Spleen (tissue), 7 donors: ENCODE measurements around the gene TMIGD2.

ENCODE experiments used
- POLR2A ChIP-seq, 3 donors: fragments of 450-650 bp; IDR thresholded peaks; one replicate each; pipeline ENCODE4 v1.5.1; 2017; ENCODE audit warnings: antibody characterized with exemption in 3 of 3, mild to moderate bottlenecking in 1 of 3
- POLR2AphosphoS5 ChIP-seq, 3 donors: sonication (generic); formaldehyde crosslinking; IDR thresholded peaks; one replicate each; pipeline ENCODE4 v1.5.1; 2017; ENCODE audit warnings: antibody characterized with exemption in 3 of 3
- TF ChIP-seq, protein P1 (sequence below), 11 experiments: fragments of 200-600 bp in 7 of 11; fragments of 450-650 bp in 4 of 11; sonication (generic) in 4 of 11; IDR thresholded peaks in 8 of 11; conservative IDR thresholded peaks in 3 of 11; 1 replicate in 7 of 11; 2 replicates in 4 of 11; pipeline versions ENCODE4 v1.4.0 to v1.8.0; 2016 to 2021; ENCODE audit warnings: antibody characterized with exemption in 11 of 11, inconsistent platforms in 4 of 11, mild to moderate bottlenecking in 1 of 11
- donor health status: DM: no; HTN: no; CAD: no; lungs with moderate emphysema.
- donor health status: DM: no; HTN: no; CAD: no.
- donor health status: DM: no; HTN: no; CAD: no.

DNA sequence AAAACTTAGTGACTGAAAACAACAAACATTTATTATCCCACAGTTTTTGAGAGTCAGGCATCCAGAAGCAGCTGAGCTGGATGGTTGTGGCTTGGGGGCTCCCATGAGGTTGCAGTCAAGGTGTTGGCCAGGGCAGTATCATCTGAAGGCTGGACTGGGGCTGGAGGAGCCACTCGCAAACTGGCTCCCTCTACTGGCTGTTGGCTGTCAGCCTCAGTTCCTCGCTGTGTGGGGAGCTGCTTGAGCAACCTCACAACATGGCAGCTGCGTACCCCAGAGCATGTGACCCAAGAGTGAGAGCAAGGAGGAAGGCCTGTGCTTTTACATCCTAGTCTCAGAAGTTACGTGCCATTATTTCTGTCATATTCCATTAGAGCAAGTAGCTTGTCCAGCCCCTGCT is 45.6 kb downstream of the TMIGD2 start:
- TF ChIP-seq, protein P1, sequence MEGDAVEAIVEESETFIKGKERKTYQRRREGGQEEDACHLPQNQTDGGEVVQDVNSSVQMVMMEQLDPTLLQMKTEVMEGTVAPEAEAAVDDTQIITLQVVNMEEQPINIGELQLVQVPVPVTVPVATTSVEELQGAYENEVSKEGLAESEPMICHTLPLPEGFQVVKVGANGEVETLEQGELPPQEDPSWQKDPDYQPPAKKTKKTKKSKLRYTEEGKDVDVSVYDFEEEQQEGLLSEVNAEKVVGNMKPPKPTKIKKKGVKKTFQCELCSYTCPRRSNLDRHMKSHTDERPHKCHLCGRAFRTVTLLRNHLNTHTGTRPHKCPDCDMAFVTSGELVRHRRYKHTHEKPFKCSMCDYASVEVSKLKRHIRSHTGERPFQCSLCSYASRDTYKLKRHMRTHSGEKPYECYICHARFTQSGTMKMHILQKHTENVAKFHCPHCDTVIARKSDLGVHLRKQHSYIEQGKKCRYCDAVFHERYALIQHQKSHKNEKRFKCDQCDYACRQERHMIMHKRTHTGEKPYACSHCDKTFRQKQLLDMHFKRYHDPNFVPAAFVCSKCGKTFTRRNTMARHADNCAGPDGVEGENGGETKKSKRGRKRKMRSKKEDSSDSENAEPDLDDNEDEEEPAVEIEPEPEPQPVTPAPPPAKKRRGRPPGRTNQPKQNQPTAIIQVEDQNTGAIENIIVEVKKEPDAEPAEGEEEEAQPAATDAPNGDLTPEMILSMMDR (IDR thresholded peaks at IDR 0.05 in 8 of 11, conservative IDR thresholded peaks at IDR 0.05 in 3 of 11): no peak
- no peak for TF ChIP-seq POLR2A (IDR thresholded peaks at IDR 0.05)
- no peak for TF ChIP-seq POLR2AphosphoS5 (IDR thresholded peaks at IDR 0.05)
